Tongue (tissue), 2 donors: ENCODE measurements around the gene TMEM52. TPM values are rescaled to one million over a fixed set of nuclear protein-coding genes. Genes with fewer than 3 reads are reported as not detected.

Experiments
- DNase-seq: peaks from one replicate; pipeline ENCODE4 v3.0.0-alpha.2; 2015
- total RNA-seq: library from RNA; depleted of rRNA; stranded (reverse); fragments of >200 nt; gene quantifications from one replicate; pipeline ENCODE4 v1.2.3, GENCODE V29; 2014

Gene TMEM52
- 25.6 TPM for total RNA-seq

- no peak for DNase-seq
Observed at GRCh38 chr1:1918901-1919303, at the start of gene TMEM52. Gene TMEM52, minus strand, starts transcription at chr1:1919279. Its CDS starts 14 bp downstream, at chr1:1919265.

GRCh38 chr1:1967879-1968278 lies 48.8 kb upstream of the TMEM52 start:
- no peak for DNase-seq

GRCh38 chr1:1967151-1967550 lies 48.1 kb upstream of the TMEM52 start:
- no peak for DNase-seq

- DNase-seq = no peak
Observed at GRCh38 chr1:1966071-1966740, 47.1 kb upstream of the TMEM52 start.

GRCh38 chr1:1965546-1965945 lies 46.5 kb upstream of the TMEM52 start:
- DNase-seq = no peak

GRCh38 chr1:1964811-1965210 lies 45.7 kb upstream of the TMEM52 start:
- DNase-seq = no peak

- no peak for DNase-seq
Observed at GRCh38 chr1:1963570-1963969, 44.5 kb upstream of the TMEM52 start.

- no peak for DNase-seq
Observed at GRCh38 chr1:1962752-1963151, 43.7 kb upstream of the TMEM52 start.

GRCh38 chr1:1960480-1961196 lies 41.6 kb upstream of the TMEM52 start:
- no peak for DNase-seq

GRCh38 chr1:1959840-1960479 lies 40.9 kb upstream of the TMEM52 start:
- peak; percentile 84 for DNase-seq

GRCh38 chr1:1959459-1959839 lies 40.4 kb upstream of the TMEM52 start:
- DNase-seq = no peak

GRCh38 chr1:1958071-1958541 lies 39.0 kb upstream of the TMEM52 start:
- DNase-seq = no peak

- no peak for DNase-seq
Observed at GRCh38 chr1:1957533-1957961, 38.5 kb upstream of the TMEM52 start.

GRCh38 chr1:1956586-1957532 lies 37.8 kb upstream of the TMEM52 start:
- no peak for DNase-seq

- no peak for DNase-seq
Observed at GRCh38 chr1:1956101-1956500, 37.0 kb upstream of the TMEM52 start.

GRCh38 chr1:1955621-1956094 lies 36.6 kb upstream of the TMEM52 start:
- no peak for DNase-seq

GRCh38 chr1:1954831-1955441 lies 35.9 kb upstream of the TMEM52 start:
- DNase-seq = no peak

- no peak for DNase-seq
Observed at GRCh38 chr1:1954015-1954414, 34.9 kb upstream of the TMEM52 start.

- DNase-seq = no peak
Observed at GRCh38 chr1:1950940-1951339, 31.9 kb upstream of the TMEM52 start.

- no peak for DNase-seq
Observed at GRCh38 chr1:1948783-1949182, 29.7 kb upstream of the TMEM52 start.

- DNase-seq = no peak
Observed at GRCh38 chr1:1947493-1947892, 28.4 kb upstream of the TMEM52 start.

- peak; percentile 35 for DNase-seq
Observed at GRCh38 chr1:1946540-1946939, 27.5 kb upstream of the TMEM52 start.
